ENCODE data around the gene NHEJ1.

NHEJ1 gene

GRCh38 chr2:219181531-219181930 lies 20.9 kb upstream of the NHEJ1 start:
- DNase-seq = no peak

- DNase-seq = no peak
Observed at GRCh38 chr2:219180961-219181360, 20.3 kb upstream of the NHEJ1 start.

GRCh38 chr2:219179601-219180465 lies 19.2 kb upstream of the NHEJ1 start:
- DNase-seq = no peak

- DNase-seq = no peak
Observed at GRCh38 chr2:219178377-219179175, 18.0 kb upstream of the NHEJ1 start.

- DNase-seq = peak; percentile 95
Observed at GRCh38 chr2:219177552-219178376, 17.1 kb upstream of the NHEJ1 start, which contains the start of gene RETREG2. Gene RETREG2 (plus strand): TSS chr2:219178275. CDS start chr2:219178353, 78 bp downstream.

GRCh38 chr2:219176818-219177551 lies 16.4 kb upstream of the NHEJ1 start, which contains the start of gene CNPPD1:
Gene CNPPD1 (minus strand): TSS chr2:219176925. CDS start chr2:219176828, 97 bp downstream.
- DNase-seq = peak; percentile 92

GRCh38 chr2:219175928-219176817 lies 15.6 kb upstream of the NHEJ1 start:
- no peak for DNase-seq

GRCh38 chr2:219175486-219175885 lies 14.9 kb upstream of the NHEJ1 start:
- no peak for DNase-seq

- DNase-seq = no peak
Observed at GRCh38 chr2:219174801-219175200, 14.2 kb upstream of the NHEJ1 start.

GRCh38 chr2:219174146-219174545 lies 13.5 kb upstream of the NHEJ1 start:
- no peak for DNase-seq

- DNase-seq = no peak
Observed at GRCh38 chr2:219173176-219173575, 12.6 kb upstream of the NHEJ1 start.

GRCh38 chr2:219172231-219173154 lies 11.9 kb upstream of the NHEJ1 start:
- no peak for DNase-seq

- DNase-seq = peak; percentile 90
Observed at GRCh38 chr2:219171231-219171651, 10.6 kb upstream of the NHEJ1 start.

- DNase-seq = no peak
Observed at GRCh38 chr2:219169930-219170654, 9.5 kb upstream of the NHEJ1 start, which contains the start of gene SLC23A3. Gene SLC23A3 (minus strand): TSS chr2:219170029. CDS start chr2:219169984, 45 bp downstream.

- no peak for DNase-seq
Observed at GRCh38 chr2:219168932-219169331, 8.3 kb upstream of the NHEJ1 start.

GRCh38 chr2:219168526-219168925 lies 7.9 kb upstream of the NHEJ1 start:
- no peak for DNase-seq

- no peak for DNase-seq
Observed at GRCh38 chr2:219167997-219168396, 7.4 kb upstream of the NHEJ1 start.

GRCh38 chr2:219165058-219165911 lies 4.7 kb upstream of the NHEJ1 start:
- no peak for DNase-seq

Data from islet precursor cell (in vitro differentiated cells).